Ovary (tissue), 9 donors: ENCODE results near the gene PHOSPHO2. TPM values are rescaled to one million over a fixed set of nuclear protein-coding genes. Genes with fewer than 3 reads are reported as not detected.

Source experiments
- DNase-seq, 5 donors: peaks; one replicate each; pipeline ENCODE4 v3.0.0-alpha.2; 2019 to 2020
- H3K27ac ChIP-seq, 2 donors: fragments of 200-600 bp; one replicate each; pipeline versions ENCODE4 v1.5.1 to v1.8.0; 2019 to 2022
- H3K27me3 ChIP-seq: fragments of 200-600 bp; one replicate; pipeline ENCODE4 v1.8.0; 2022
- H3K36me3 ChIP-seq: fragments of 200-600 bp; sonication (generic); one replicate; pipeline ENCODE4 v1.5.1; 2019
- H3K4me1 ChIP-seq: one replicate; pipeline ENCODE4 v1.8.1; 2013; ENCODE audit warnings: mild to moderate bottlenecking, moderate library complexity; ENCODE audit not compliant: insufficient read depth
- H3K4me3 ChIP-seq: fragments of 200-600 bp; sonication (generic); one replicate; pipeline ENCODE4 v1.5.1; 2017
- H3K9me3 ChIP-seq, 2 donors: fragments of 200-600 bp in 1 of 2; sonication (generic) in 1 of 2; one replicate each; pipeline versions ENCODE4 v1.5.1 to v1.8.1; 2013 to 2019; ENCODE audit warnings: mild to moderate bottlenecking in 1 of 2, moderate library complexity in 1 of 2
- EP300 ChIP-seq: sonication (generic); formaldehyde crosslinking; IDR thresholded peaks from one replicate; pipeline ENCODE4 v1.6.1; 2017; ENCODE audit warnings: antibody characterized with exemption
- POLR2A ChIP-seq: fragments of 450-650 bp; IDR thresholded peaks from one replicate; pipeline ENCODE4 v1.6.1; 2017; ENCODE audit warnings: antibody characterized with exemption, mild to moderate bottlenecking, moderate library complexity
- WGBS, 3 donors: extraction: QIAGEN DNeasy Blood & Tissue Kit in 1 of 3; methylation state at CpG; one replicate each; pipeline versions ENCODE4 v1.1.5 to v1.1.7; 2013 to 2017; 5-methylcytosine and 5-hydroxymethylcytosine counted together
- intact Hi-C, 4 donors: fragments of 100-400 bp; cut with DNase I; formaldehyde crosslinking; loops; one replicate each; pipeline versions ENCODE4 v1.11.0 to v1.15.1; 2022 to 2023
- polyA plus RNA-seq, 2 donors: library from polyadenylated mRNA; stranded (reverse); fragments of 200-250 nt in 1 of 2; fragments of 350-450 nt in 1 of 2; fragmentation: Illumina TruSeq in 1 of 2; extraction: RNeasy Lipid Tissue Mini Kit (QIAGEN cat#74804) in 1 of 2; gene quantifications; one replicate each; pipeline ENCODE4 v1.2.3, GENCODE V29; 2013 to 2014
- total RNA-seq, 7 donors: library from RNA; depleted of rRNA in 2 of 7; stranded (reverse); fragments of >200 nt in 2 of 7; fragmentation: NEBNext Ultra II Directional in 3 of 7; extraction: Animal tissue kit (Norgen Biotek cat#: 25700) in 3 of 7; gene quantifications; one replicate each; pipeline versions ENCODE4 v1.1.0 to v1.2.4, GENCODE V29; 2016 to 2023
- TF ChIP-seq, protein P1 (sequence below), 3 donors: fragments of 450-650 bp in 2 of 3; fragments of 200-600 bp in 1 of 3; IDR thresholded peaks; one replicate each; pipeline versions ENCODE4 v1.5.1 to v1.8.0; 2016 to 2022; ENCODE audit warnings: antibody characterized with exemption in 3 of 3, mild to moderate bottlenecking in 1 of 3
- donor health status: DM: no; HTN: no; CAD: no; lungs with moderate emphysema.
- donor health status: DM: no; HTN: no; CAD: no.
- donor health status: Bipolar disorder and iron deficiency.
- donor health status: DM: yes; HTN: yes; CAD: no.
- donor health status: DM: no; HTN: no; CAD: no.
- donor health status: DM: yes; HTN: yes; CAD: no.

The PHOSPHO2 gene
- total and polyA plus RNA-seq, 9 donors: 2.4 to 7.9 (median 5.8) TPM

DNA sequence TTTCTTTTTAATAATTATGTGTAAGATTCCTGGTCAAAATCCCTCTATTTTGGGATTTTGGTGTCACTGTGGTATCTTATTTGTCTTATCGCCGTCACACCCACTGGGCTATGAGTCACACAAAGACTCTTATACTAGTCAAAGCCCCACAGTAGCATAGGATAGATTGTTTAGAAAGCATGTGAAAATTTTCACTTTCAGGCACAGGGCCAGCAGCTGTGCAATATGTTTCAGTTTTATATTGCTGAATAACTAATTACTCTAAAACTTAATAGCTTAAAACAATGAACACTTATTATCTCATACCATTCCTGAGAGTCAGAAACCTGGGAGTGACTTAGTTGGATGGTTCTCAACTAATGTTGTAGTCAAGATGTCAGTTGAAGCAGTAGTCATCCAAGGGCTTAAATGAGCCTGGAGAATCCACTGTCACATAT is 24.0 kb upstream of the PHOSPHO2 start:
- 61 to 71% (median 68%) methylated on average over 2 of the region's 2 CpGs for WGBS, 3 donors
- H3K9me3 ChIP-seq: no peaks in the 10 kb centered on the region
- DNase-seq: no peak
- TF ChIP-seq EP300 (no peak), POLR2A (no peak)
- TF ChIP-seq, protein P1, sequence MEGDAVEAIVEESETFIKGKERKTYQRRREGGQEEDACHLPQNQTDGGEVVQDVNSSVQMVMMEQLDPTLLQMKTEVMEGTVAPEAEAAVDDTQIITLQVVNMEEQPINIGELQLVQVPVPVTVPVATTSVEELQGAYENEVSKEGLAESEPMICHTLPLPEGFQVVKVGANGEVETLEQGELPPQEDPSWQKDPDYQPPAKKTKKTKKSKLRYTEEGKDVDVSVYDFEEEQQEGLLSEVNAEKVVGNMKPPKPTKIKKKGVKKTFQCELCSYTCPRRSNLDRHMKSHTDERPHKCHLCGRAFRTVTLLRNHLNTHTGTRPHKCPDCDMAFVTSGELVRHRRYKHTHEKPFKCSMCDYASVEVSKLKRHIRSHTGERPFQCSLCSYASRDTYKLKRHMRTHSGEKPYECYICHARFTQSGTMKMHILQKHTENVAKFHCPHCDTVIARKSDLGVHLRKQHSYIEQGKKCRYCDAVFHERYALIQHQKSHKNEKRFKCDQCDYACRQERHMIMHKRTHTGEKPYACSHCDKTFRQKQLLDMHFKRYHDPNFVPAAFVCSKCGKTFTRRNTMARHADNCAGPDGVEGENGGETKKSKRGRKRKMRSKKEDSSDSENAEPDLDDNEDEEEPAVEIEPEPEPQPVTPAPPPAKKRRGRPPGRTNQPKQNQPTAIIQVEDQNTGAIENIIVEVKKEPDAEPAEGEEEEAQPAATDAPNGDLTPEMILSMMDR (IDR thresholded peaks at IDR 0.05): no peak
- H3K27me3 ChIP-seq: no peaks in the 10 kb centered on the region
- H3K36me3 ChIP-seq: no peaks in the 10 kb centered on the region
- H3K4me3 ChIP-seq: no peak overlapping the region
- H3K27ac ChIP-seq: no peak overlapping the region
- no peaks in the 10 kb centered on the region for H3K4me1 ChIP-seq
- intact Hi-C loops: no loop called here

- WGBS, 3 donors: 95 to 99% (median 97%) methylated on average over 4 of the region's 4 CpGs
- no peak for DNase-seq
- Histone ChIP-seq H3K27ac (no peak overlapping the region), H3K27me3 (no peaks in the 10 kb centered on the region), H3K4me1 (no peaks in the 10 kb centered on the region), H3K9me3 (no peaks in the 10 kb centered on the region), H3K4me3 (no peak overlapping the region), H3K36me3 (no peaks in the 10 kb centered on the region)
- intact Hi-C loops: no loop called here
- TF ChIP-seq EP300: no peak
- TF ChIP-seq, protein P1 (IDR thresholded peaks at IDR 0.05): no peak
- TF ChIP-seq POLR2A: no peak
Measured at GRCh38 chr2:169670937-169671336, 23.3 kb upstream of the PHOSPHO2 start.

- 89 to 93% (median 89%) methylated on average over 6 of the region's 6 CpGs for WGBS, 3 donors
- intact Hi-C loops: no loop called here
- H3K36me3 ChIP-seq: no peaks in the 10 kb centered on the region
- no peaks in the 10 kb centered on the region for H3K4me1 ChIP-seq
- H3K4me3 ChIP-seq: no peak overlapping the region
- DNase-seq: no peak
- no peak overlapping the region for H3K27ac ChIP-seq
- TF ChIP-seq, protein P1 (IDR thresholded peaks at IDR 0.05): no peak
- no peak for TF ChIP-seq POLR2A
- no peak for TF ChIP-seq EP300
- no peaks in the 10 kb centered on the region for H3K9me3 ChIP-seq
- H3K27me3 ChIP-seq: no peaks in the 10 kb centered on the region
Measured at GRCh38 chr2:169672406-169672805, 21.9 kb upstream of the PHOSPHO2 start.

DNA sequence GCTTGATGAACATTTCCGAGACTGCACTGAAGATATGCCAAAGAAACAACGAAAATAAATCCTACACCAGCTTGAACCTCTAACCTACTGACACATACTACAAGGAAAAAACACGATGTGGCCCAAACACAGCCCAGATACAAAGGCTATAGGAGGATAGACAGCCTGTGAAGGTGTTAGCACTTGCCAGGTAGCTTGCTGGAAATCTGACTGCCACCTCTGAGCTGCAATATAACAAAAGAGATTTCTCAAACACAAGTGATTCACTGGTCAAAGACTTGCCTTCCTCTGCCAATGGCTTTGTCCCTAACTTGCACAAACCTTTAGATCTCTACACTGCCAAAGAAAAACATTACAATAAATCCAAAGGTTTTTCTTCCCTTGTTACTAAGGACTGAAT is 21.2 kb upstream of the PHOSPHO2 start:
- H3K9me3 ChIP-seq: no peaks in the 10 kb centered on the region
- no peak for DNase-seq
- H3K4me1 ChIP-seq: no peaks in the 10 kb centered on the region
- no peak overlapping the region for H3K4me3 ChIP-seq
- intact Hi-C loops: no loop called here
- WGBS, 3 donors: 65 to 79% (median 72%) methylated on average over 3 of the region's 3 CpGs
- H3K36me3 ChIP-seq: no peaks in the 10 kb centered on the region
- H3K27ac ChIP-seq: no peak overlapping the region
- H3K27me3 ChIP-seq: no peaks in the 10 kb centered on the region
- TF ChIP-seq POLR2A (no peak), EP300 (no peak)
- TF ChIP-seq, protein P1 (IDR thresholded peaks at IDR 0.05): no peak
